Lower lobe of right lung (tissue), 2 donors: ENCODE measurements around the gene ITGAL. TPM values are rescaled to one million over a fixed set of nuclear protein-coding genes. Genes with fewer than 3 reads are reported as not detected.
"Not testable (repeated sequence)": the region's sequence is repeated elsewhere in the genome, so short reads cannot be mapped to it uniquely, and the experiment has no call there.

Source experiments
- ATAC-seq, 2 donors: fragments of 200-7000 bp; cut with Tn5 transposase; one replicate each; pipeline ENCODE4 v1.9.1; 2020 to 2022; ENCODE audit warnings: mild to moderate bottlenecking in 2 of 2, moderate library complexity in 2 of 2
- DNase-seq: peaks from one replicate; pipeline ENCODE4 v3.0.0-alpha.2; 2020
- H3K27ac ChIP-seq: fragments of 200-600 bp; one replicate; pipeline ENCODE4 v1.8.0; 2022
- H3K27me3 ChIP-seq: fragments of 200-600 bp; one replicate; pipeline ENCODE4 v1.8.0; 2022; ENCODE audit warnings: low read depth
- H3K36me3 ChIP-seq: fragments of 200-600 bp; one replicate; pipeline ENCODE4 v1.8.0; 2022; ENCODE audit warnings: mild to moderate bottlenecking
- H3K4me1 ChIP-seq: fragments of 200-600 bp; one replicate; pipeline ENCODE4 v1.8.0; 2022
- H3K4me3 ChIP-seq: fragments of 200-600 bp; one replicate; pipeline ENCODE4 v1.8.0; 2022; ENCODE audit warnings: mild to moderate bottlenecking
- H3K9me3 ChIP-seq: fragments of 200-600 bp; one replicate; pipeline ENCODE4 v1.8.0; 2022
- CTCF ChIP-seq: fragments of 200-600 bp; IDR thresholded peaks from one replicate; pipeline ENCODE4 v1.8.0; 2022; ENCODE audit warnings: antibody characterized with exemption, mild to moderate bottlenecking
- intact Hi-C: fragments of 100-400 bp; cut with DNase I; formaldehyde crosslinking; loops from one replicate; pipeline ENCODE4 v1.11.0; 2022
- total RNA-seq: library from RNA; stranded (reverse); fragmentation: NEBNext Ultra II Directional; extraction: Animal tissue kit (Norgen Biotek cat#: 25700); gene quantifications from one replicate; pipeline ENCODE4 v1.2.1, GENCODE V29; 2021
- donor health status: DM: no; HTN: yes; CAD: no; lungs with severe emphysema.

ITGAL gene
- total RNA-seq, 1 donor from 2014 or later = 127 TPM

- Histone ChIP-seq H3K4me3 (peak overlapping the region; percentile 53), H3K27ac (peak overlapping the region; percentile 65), H3K27me3 (peaks cover 13% of the 10 kb centered on the region), H3K36me3 (no peaks in the 10 kb centered on the region), H3K4me1 (peaks cover 18% of the 10 kb centered on the region), H3K9me3 (no peaks in the 10 kb centered on the region)
- intact Hi-C loops = no loop called here
- peak; percentile 56 for DNase-seq
- ATAC-seq = peak; percentile 55
- TF ChIP-seq CTCF = no peak
These were observed 910 bp downstream of the ITGAL start for GRCh38 chr16:30473231-30474073.

GRCh38 chr16:30474074-30474452, 1.5 kb downstream of the ITGAL start:
- peak overlapping the region; percentile 53 for H3K4me3 ChIP-seq
- no peak for DNase-seq
- H3K4me1 ChIP-seq = peaks cover 18% of the 10 kb centered on the region
- ATAC-seq = no peak
- H3K9me3 ChIP-seq = no peaks in the 10 kb centered on the region
- H3K27ac ChIP-seq = peak overlapping the region; percentile 65
- no peaks in the 10 kb centered on the region for H3K36me3 ChIP-seq
- peaks cover 13% of the 10 kb centered on the region for H3K27me3 ChIP-seq
- TF ChIP-seq CTCF = no peak
- intact Hi-C loops = no loop called here

- intact Hi-C loops = no loop called here
- Histone ChIP-seq H3K9me3 (no peaks in the 10 kb centered on the region), H3K4me1 (peaks cover 16% of the 10 kb centered on the region), H3K27me3 (peaks cover 13% of the 10 kb centered on the region), H3K27ac (no peak overlapping the region), H3K36me3 (no peaks in the 10 kb centered on the region), H3K4me3 (peak overlapping the region; percentile 53)
- no peak for TF ChIP-seq CTCF
- no peak for ATAC-seq
- no peak for DNase-seq
These were observed 2.1 kb downstream of the ITGAL start for GRCh38 chr16:30474684-30475083.

GRCh38 chr16:30476991-30477390, 4.4 kb downstream of the ITGAL start:
- intact Hi-C loops = no loop called here
- DNase-seq = no peak
- H3K4me3 ChIP-seq = no peak overlapping the region
- no peak for TF ChIP-seq CTCF
- peaks cover 9% of the 10 kb centered on the region for H3K4me1 ChIP-seq
- H3K9me3 ChIP-seq = no peaks in the 10 kb centered on the region
- H3K36me3 ChIP-seq = peaks cover 5% of the 10 kb centered on the region
- no peak overlapping the region for H3K27ac ChIP-seq
- peaks cover 13% of the 10 kb centered on the region for H3K27me3 ChIP-seq
- ATAC-seq = no peak

GRCh38 chr16:30477773-30478172, 5.2 kb downstream of the ITGAL start:
- H3K4me1 ChIP-seq, ATAC-seq, intact Hi-C loops, H3K9me3 ChIP-seq, DNase-seq, H3K4me3 ChIP-seq, H3K27ac ChIP-seq: not testable (repeated sequence)
- H3K36me3 ChIP-seq = peaks cover 11% of the 10 kb centered on the region
- H3K27me3 ChIP-seq = peaks cover 13% of the 10 kb centered on the region

GRCh38 chr16:30478766-30479478, 6.4 kb downstream of the ITGAL start:
- H3K4me3 ChIP-seq = no peak overlapping the region
- no peak overlapping the region for H3K27ac ChIP-seq
- no peak for TF ChIP-seq CTCF
- ATAC-seq (no peak), DNase-seq (no peak)
- H3K4me1 ChIP-seq = peaks cover 4% of the 10 kb centered on the region
- H3K9me3 ChIP-seq = no peaks in the 10 kb centered on the region
- peaks cover 3% of the 10 kb centered on the region for H3K27me3 ChIP-seq
- intact Hi-C loops = no loop called here
- peaks cover 23% of the 10 kb centered on the region for H3K36me3 ChIP-seq
